ENCODE results near the gene RLN2. TPM values are rescaled to one million over a fixed set of nuclear protein-coding genes. Genes with fewer than 3 reads are reported as not detected.
"Not testable (repeated sequence)": the region's sequence is repeated elsewhere in the genome, so short reads cannot be mapped to it uniquely, and the experiment has no call there.

The RLN2 gene
- total RNA-seq, 2 experiments from 2014 or later: 1.7 to 4.4 TPM

DNA sequence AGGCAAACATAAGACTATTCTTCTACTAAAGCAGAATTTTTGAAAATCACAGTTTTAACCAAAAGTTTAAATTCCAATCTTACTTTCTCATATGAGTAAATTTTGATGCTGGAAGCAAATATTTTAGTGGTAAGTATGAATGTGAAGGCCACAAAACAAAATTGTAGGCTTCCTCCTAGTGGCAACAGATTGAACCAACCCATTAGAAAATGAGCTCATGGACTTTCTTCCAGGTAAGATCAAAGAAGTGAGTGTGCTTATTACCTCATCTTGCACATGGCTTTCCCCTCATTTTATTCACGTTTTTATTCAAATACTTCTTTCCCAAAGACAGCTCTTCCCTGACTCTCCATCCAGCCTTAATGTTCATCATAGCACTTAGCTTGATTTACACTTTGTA, 16.5 kb upstream of the RLN2 start:
- CTCF ChIA-PET (ENCODE audit: unreplicated experiment): no interaction called here
- H3K4me1 ChIP-seq (ENCODE audit: insufficient read depth, low read length, poor library complexity, severe bottlenecking): no peaks in the 10 kb centered on the region
- no peak overlapping the region for H3K27ac ChIP-seq (ENCODE audit: low read depth, low read length, poor library complexity, severe bottlenecking)
- intact Hi-C loops (cut with micrococcal nuclease; ENCODE audit: unreplicated experiment): no loop called here
- H3K4me2 ChIP-seq (ENCODE audit: low read length): no peak overlapping the region
- POLR2A ChIA-PET: interaction anchor here (1.7 kb wide), 1 partner anchor 10 kb away, joined by 4 read pairs; no protein-coding TSS in a partner anchor
- H3K36me3 ChIP-seq (ENCODE audit: insufficient read depth, low read length): no peaks in the 10 kb centered on the region
- no peaks in the 10 kb centered on the region for H3K79me2 ChIP-seq (ENCODE audit: insufficient read depth, low read depth, low read length)
- H3K9me3 ChIP-seq (ENCODE audit: low read length): no peaks in the 10 kb centered on the region
- H3K9me2 ChIP-seq (ENCODE audit: insufficient read depth, low read length): no peaks in the 10 kb centered on the region
- H4K20me1 ChIP-seq (ENCODE audit: insufficient read depth, low read length): no peaks in the 10 kb centered on the region; the same call in 1 of the 2 replicates
- no peak overlapping the region for H2AFZ ChIP-seq (ENCODE audit: low read length)
- TF ChIP-seq EZH2phosphoT487 (IDR thresholded peaks at IDR 0.05; ENCODE audit: borderline replicate concordance, low read depth, low read length): no peak
- TF ChIP-seq, protein P1, sequence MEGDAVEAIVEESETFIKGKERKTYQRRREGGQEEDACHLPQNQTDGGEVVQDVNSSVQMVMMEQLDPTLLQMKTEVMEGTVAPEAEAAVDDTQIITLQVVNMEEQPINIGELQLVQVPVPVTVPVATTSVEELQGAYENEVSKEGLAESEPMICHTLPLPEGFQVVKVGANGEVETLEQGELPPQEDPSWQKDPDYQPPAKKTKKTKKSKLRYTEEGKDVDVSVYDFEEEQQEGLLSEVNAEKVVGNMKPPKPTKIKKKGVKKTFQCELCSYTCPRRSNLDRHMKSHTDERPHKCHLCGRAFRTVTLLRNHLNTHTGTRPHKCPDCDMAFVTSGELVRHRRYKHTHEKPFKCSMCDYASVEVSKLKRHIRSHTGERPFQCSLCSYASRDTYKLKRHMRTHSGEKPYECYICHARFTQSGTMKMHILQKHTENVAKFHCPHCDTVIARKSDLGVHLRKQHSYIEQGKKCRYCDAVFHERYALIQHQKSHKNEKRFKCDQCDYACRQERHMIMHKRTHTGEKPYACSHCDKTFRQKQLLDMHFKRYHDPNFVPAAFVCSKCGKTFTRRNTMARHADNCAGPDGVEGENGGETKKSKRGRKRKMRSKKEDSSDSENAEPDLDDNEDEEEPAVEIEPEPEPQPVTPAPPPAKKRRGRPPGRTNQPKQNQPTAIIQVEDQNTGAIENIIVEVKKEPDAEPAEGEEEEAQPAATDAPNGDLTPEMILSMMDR (conservative IDR thresholded peaks at IDR 0.05; ENCODE audit: low read length): peak; percentile 51
- peak; percentile 10 for DNase-seq (ENCODE audit: low spot score)
- BruUV-seq (replicated peaks): no TSS peak
- no peak overlapping the region for H3K4me3 ChIP-seq (ENCODE audit: low read depth, low read length, poor library complexity, severe bottlenecking)

DNA sequence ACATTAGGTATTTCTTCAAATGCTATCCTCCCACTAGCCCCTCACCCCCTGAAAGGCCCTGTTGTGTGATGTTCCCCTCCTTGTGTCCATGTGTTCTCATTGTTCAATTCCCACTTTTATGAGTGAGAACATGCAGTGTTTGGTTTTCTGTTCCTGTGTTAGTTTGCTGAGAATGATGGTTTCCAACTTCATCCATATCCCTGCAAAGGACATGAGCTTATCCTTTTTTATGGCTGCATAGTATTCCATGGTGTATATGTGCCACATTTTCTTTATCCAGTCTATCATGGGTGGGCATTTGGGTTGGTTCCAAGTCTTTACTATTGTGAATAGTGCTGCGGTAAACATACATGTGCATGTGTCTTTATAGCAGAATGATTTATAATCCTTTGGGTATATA, 11.9 kb upstream of the RLN2 start:
- H3K4me1 ChIP-seq (ENCODE audit: insufficient read depth, low read length, poor library complexity, severe bottlenecking); DNase-seq (ENCODE audit: low spot score); H3K9me2 ChIP-seq (ENCODE audit: insufficient read depth, low read length); intact Hi-C loops (cut with micrococcal nuclease; ENCODE audit: unreplicated experiment); BruUV-seq (replicated peaks); H3K36me3 ChIP-seq (ENCODE audit: insufficient read depth, low read length); H3K4me2 ChIP-seq (ENCODE audit: low read length); H4K20me1 ChIP-seq (ENCODE audit: insufficient read depth, low read length); H3K79me2 ChIP-seq (ENCODE audit: insufficient read depth, low read depth, low read length); POLR2A ChIA-PET; H2AFZ ChIP-seq (ENCODE audit: low read length); H3K27ac ChIP-seq (ENCODE audit: low read depth, low read length, poor library complexity, severe bottlenecking); CTCF ChIA-PET (ENCODE audit: unreplicated experiment); H3K4me3 ChIP-seq (ENCODE audit: low read depth, low read length, poor library complexity, severe bottlenecking): not testable (repeated sequence)
- peaks cover 16% of the 10 kb centered on the region for H3K9me3 ChIP-seq (ENCODE audit: low read length)

DNA sequence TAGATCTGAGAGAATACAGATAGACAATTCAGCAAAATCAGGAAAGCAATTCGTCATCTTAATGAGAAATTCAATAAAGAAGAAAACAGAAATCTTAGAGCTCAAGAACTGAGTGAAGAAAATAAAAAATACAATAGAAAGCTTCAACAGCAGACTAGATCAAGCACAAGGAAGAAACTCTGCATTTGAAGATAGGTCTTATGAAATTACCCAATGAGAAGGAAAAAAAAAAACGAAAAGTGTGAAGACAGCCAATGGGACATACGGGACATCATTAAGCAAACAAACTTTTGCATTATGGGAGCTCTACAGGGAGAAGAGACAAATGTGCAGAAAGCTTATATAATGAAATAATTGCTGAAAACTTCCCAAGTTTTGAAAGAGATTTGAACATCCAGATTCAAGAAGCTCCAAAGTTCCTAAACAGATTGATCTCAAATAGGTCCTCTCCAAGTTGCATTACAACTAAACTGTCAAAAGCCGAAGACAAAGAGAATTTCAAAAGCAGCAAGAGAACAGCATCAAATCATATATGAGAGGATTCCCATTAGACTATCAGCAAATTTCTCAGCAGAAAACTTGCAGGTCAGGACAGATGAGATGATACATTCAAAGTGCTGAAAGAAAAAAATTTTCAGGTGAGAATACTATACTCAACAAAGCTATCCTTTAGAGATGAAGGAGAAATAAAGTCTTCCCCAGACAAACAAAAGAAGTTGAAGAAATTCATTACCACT, 10.8 kb upstream of the RLN2 start:
- TF ChIP-seq, protein P1 (conservative IDR thresholded peaks at IDR 0.05; ENCODE audit: low read length): no peak
- TF ChIP-seq EZH2phosphoT487 (IDR thresholded peaks at IDR 0.05; ENCODE audit: borderline replicate concordance, low read depth, low read length): no peak
- no peak overlapping the region for H3K4me2 ChIP-seq (ENCODE audit: low read length)
- no peak overlapping the region for H2AFZ ChIP-seq (ENCODE audit: low read length)
- no peak overlapping the region for H3K27ac ChIP-seq (ENCODE audit: low read depth, low read length, poor library complexity, severe bottlenecking)
- H3K9me2 ChIP-seq (ENCODE audit: insufficient read depth, low read length): no peaks in the 10 kb centered on the region
- no peaks in the 10 kb centered on the region for H3K4me1 ChIP-seq (ENCODE audit: insufficient read depth, low read length, poor library complexity, severe bottlenecking)
- intact Hi-C loops (cut with micrococcal nuclease; ENCODE audit: unreplicated experiment): no loop called here
- H4K20me1 ChIP-seq (ENCODE audit: insufficient read depth, low read length): no peaks in the 10 kb centered on the region
- no peak overlapping the region for H3K4me3 ChIP-seq (ENCODE audit: low read depth, low read length, poor library complexity, severe bottlenecking)
- POLR2A ChIA-PET: interaction anchor here (0.6 to 1.1 kb wide), 3 partner anchors 33 to 861 kb away, joined by 3 to 4 read pairs (median 3); no protein-coding TSS in a partner anchor
- H3K9me3 ChIP-seq (ENCODE audit: low read length): peaks cover 16% of the 10 kb centered on the region
- DNase-seq (ENCODE audit: low spot score): peak; percentile 10
- H3K79me2 ChIP-seq (ENCODE audit: insufficient read depth, low read depth, low read length): no peaks in the 10 kb centered on the region
- no peaks in the 10 kb centered on the region for H3K36me3 ChIP-seq (ENCODE audit: insufficient read depth, low read length)
- BruUV-seq (replicated peaks): no TSS peak
- CTCF ChIA-PET (ENCODE audit: unreplicated experiment): no interaction called here
